T-cell (primary cell): ENCODE data around the gene SOX12. TPM values are rescaled to one million over a fixed set of nuclear protein-coding genes. Genes with fewer than 3 reads are reported as not detected.

Source experiments
- ATAC-seq, 4 experiments: fragments of 200-7000 bp in 3 of 4; fragments of 150-1000 bp in 1 of 4; cut with Tn5 transposase; replicated peaks in 1 of 4; 1 replicate in 3 of 4; 2 replicates in 1 of 4; pipeline ENCODE4 v1.10.0; 2021; ENCODE audit warnings: moderate library complexity in 3 of 4, mild to moderate bottlenecking in 2 of 4, moderate number of reproducible peaks in 1 of 4
- CTCF ChIA-PET, 2 donors: fragments of 300-600 bp; sonication (Branson Sonifier 250); formaldehyde crosslinking; loops; one replicate each; lab custom pipeline; 2022; ENCODE audit warnings: antibody characterized with exemption in 2 of 2; lab: Charles Lee
- POLR2A ChIA-PET, 2 donors: fragments of 300-600 bp; sonication (Branson Sonifier 250); formaldehyde crosslinking; loops; one replicate each; lab custom pipeline; 2022; ENCODE audit warnings: antibody characterized with exemption in 2 of 2; lab: Charles Lee
- DNase-seq, 35 experiments: peaks; one replicate each; pipeline versions ENCODE4 v3.0.0 to v3.0.0-alpha.2; 2013 to 2023
- H3K27ac ChIP-seq: one replicate; pipeline ENCODE4 v1.5.1; 2013; ENCODE audit warnings: low read length
- H3K27me3 ChIP-seq, 2 experiments: replicated peaks in 1 of 2; 1 replicate in 1 of 2; 2 replicates in 1 of 2; pipeline versions ENCODE4 v1.6.1 to v1.7.0; 2013; ENCODE audit warnings: low read length in 1 of 2, mixed read lengths in 1 of 2; ENCODE audit not compliant: control insufficient read depth in 2 of 2, insufficient read depth in 2 of 2; ENCODE audit errors: extremely low read depth in 1 of 2
- H3K36me3 ChIP-seq, 2 donors: 1 replicate in 1 of 2; 2 replicates in 1 of 2; pipeline versions ENCODE4 v1.6.1 to v1.7.0; 2013; ENCODE audit warnings: low read length in 1 of 2; ENCODE audit not compliant: control insufficient read depth in 2 of 2, insufficient read depth in 1 of 2; ENCODE audit errors: extremely low read depth in 1 of 2
- H3K4me1 ChIP-seq, 2 experiments: 1 replicate in 1 of 2; 2 replicates in 1 of 2; pipeline versions ENCODE4 v1.6.1 to v1.7.0; 2013; ENCODE audit warnings: low read length in 2 of 2, mixed read lengths in 1 of 2; ENCODE audit not compliant: insufficient read depth in 2 of 2, control insufficient read depth in 1 of 2; ENCODE audit errors: extremely low read depth in 1 of 2
- H3K4me3 ChIP-seq, 2 donors: 1 replicate in 1 of 2; 2 replicates in 1 of 2; pipeline versions ENCODE4 v1.5.1 to v1.7.0; 2013; ENCODE audit warnings: mild to moderate bottlenecking in 2 of 2, low read length in 1 of 2, moderate library complexity in 1 of 2; ENCODE audit not compliant: control insufficient read depth in 1 of 2; ENCODE audit errors: extremely low read depth in 1 of 2
- H3K9me3 ChIP-seq: 2 replicates; pipeline ENCODE4 v1.7.0; 2013
- H3K27ac Mint-ChIP-seq, 2 donors: one replicate each; pipeline ENCODE4 v1.8.0; 2020 to 2021; ENCODE audit warnings: mild to moderate bottlenecking in 2 of 2, mixed read lengths in 2 of 2
- H3K27me3 Mint-ChIP-seq, 2 donors: one replicate each; pipeline ENCODE4 v1.8.0; 2021 to 2022; ENCODE audit warnings: mixed read lengths in 2 of 2
- H3K36me3 Mint-ChIP-seq: one replicate; pipeline ENCODE4 v1.8.0; 2021; ENCODE audit warnings: mixed read lengths
- H3K4me1 Mint-ChIP-seq, 3 donors: one replicate each; pipeline ENCODE4 v1.8.0; 2020 to 2022; ENCODE audit warnings: mixed read lengths in 3 of 3, mild to moderate bottlenecking in 1 of 3
- H3K4me3 Mint-ChIP-seq, 3 donors: one replicate each; pipeline ENCODE4 v1.8.0; 2020 to 2022; ENCODE audit warnings: mild to moderate bottlenecking in 3 of 3, mixed read lengths in 3 of 3, moderate library complexity in 3 of 3
- H3K9me3 Mint-ChIP-seq, 3 donors: one replicate each; pipeline ENCODE4 v1.8.0; 2020 to 2022; ENCODE audit warnings: mixed read lengths in 3 of 3
- WGBS: methylation state at CpG from one replicate; pipeline ENCODE4 v1.1.5; 2013; ENCODE audit warnings: missing lambda C conversion rate; ENCODE audit not compliant: insufficient coverage; 5-methylcytosine and 5-hydroxymethylcytosine counted together
- total RNA-seq, 35 experiments: library from RNA in 6 of 35; stranded (reverse) in 6 of 35; fragments of 120-200 nt in 1 of 35; gene quantifications; one replicate each; pipeline versions ENCODE4 v1.2.1 to v1.2.4 and lab custom pipeline; 2013 to 2026

Gene SOX12
- total RNA-seq, 5 donors from 2014 or later (not counting 1 experiment from before 2014, with no cell fraction given), result 7.3 to 14.9 (median 11.4) TPM

DNA sequence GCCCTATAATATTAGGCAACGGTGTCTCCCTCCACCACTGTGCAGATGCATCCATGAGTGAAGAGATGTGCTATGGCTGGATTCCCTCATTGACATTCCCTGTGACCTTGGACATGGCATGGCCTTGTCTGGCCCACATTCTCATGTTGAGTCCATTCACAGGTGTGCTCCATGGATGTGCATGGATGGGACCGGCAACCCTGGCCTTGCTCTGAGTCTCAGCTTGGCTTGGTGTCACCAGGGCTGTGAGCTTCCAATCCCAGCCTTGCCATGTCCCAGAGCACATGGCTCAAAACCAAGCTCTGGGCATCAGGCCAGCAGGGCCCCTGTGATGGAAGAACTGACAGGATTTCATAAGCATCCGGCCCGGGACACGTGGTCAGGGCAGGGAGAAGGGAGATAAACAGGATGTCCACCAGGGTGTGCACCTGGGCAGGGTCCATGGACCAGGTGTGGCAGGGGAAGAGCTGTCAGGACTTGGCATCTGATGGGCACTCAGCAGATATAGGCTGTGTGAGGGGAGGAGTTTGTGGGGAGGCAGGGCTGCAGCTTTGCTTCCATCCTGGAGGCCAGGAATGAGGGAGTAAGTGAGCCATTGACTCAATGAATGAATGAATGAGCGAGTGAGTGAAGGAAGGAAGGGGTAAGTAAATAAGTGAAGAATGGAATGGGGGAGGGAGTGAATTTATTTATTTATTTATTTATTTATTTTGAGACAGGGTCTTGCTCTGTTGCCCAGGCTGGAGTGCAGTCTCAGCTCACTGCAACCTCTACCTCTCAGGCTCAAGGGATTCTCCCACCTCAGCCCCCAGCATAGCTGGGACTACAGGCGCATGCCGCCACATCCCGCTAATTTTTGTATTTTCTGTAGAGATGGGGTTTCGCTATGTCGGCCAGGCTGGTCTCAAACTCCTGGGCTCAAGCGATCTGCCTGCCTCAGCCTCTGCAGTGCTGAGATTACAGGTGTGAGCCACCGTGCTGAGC, 37.2 kb downstream of the SOX12 start:
- Mint-ChIP-seq H3K27me3 (peaks cover 0 to 4% of the 10 kb centered on the region in 2 donors), H3K4me1 (peaks cover 29 to 34% (median 29%) of the 10 kb centered on the region in 3 donors), H3K9me3 (no peaks in the 10 kb centered on the region), H3K27ac (peak overlapping the region in 1 of 2 donors; percentile 1), H3K4me3 (no peak overlapping the region), H3K36me3 (no peaks in the 10 kb centered on the region)
- WGBS, result 89% methylated on average over 6 of the region's 13 CpGs
- Histone ChIP-seq H3K9me3 (no peaks in the 10 kb centered on the region), H3K27me3 (peaks cover 0 to 2% of the 10 kb centered on the region in 2 experiments), H3K36me3 (no peaks in the 10 kb centered on the region), H3K27ac (no peak overlapping the region), H3K4me3 (no peak overlapping the region), H3K4me1 (peaks cover 4 to 18% of the 10 kb centered on the region in 2 experiments)
- peak in 5 of 35 experiments; percentile 6 to 21 (median 19) for DNase-seq
- ChIA-PET POLR2A (no interaction called here), CTCF (interaction anchor here in 1 of 2 donors (0.5 to 1.0 kb wide), 4 partner anchors 12 to 119 kb away, joined by 3 to 4 read pairs (median 3); no protein-coding TSS in a partner anchor)
- peak in 3 of 4 experiments; percentile 45 to 52 (median 48) for ATAC-seq

DNA sequence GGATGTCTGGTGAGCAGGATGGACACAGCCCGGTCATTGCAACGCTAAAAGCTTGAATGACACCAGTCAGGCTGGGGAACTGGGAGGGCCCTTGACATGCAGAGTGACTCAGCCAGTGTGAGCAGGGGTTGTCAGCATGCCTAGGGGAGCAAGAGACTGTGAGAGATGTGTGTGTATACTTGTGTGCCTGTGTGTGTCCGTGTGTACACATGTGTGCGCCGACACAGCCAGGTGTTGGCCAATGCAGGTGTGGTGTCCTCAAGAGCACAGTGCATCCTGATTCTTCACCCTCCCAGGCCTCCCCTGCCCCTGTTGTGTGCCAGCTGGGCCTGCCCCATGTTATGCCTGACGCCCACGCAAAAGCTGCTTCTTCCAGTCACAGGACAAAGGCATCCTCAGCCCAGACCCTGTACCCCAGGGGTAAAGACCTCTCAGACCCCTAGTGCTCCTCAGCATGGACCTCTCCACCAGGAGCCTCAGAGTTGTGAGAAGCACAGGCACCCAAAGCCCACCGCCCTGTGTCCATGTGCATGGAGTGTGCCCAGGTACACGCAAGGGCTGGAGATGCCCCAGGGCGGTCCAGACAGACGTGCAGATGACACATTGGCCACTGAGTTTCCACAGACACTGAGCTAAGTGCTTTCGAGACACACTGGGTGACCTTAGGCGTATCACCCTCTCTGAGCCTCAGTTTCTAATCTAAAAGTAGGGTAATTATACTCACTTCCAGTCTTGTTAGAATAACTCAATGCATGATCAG, 38.1 kb downstream of the SOX12 start:
- ChIA-PET POLR2A (no interaction called here), CTCF (no interaction called here)
- DNase-seq, result no peak
- no peaks in the 10 kb centered on the region for H3K9me3 ChIP-seq
- H3K4me3 Mint-ChIP-seq, result no peak overlapping the region
- peaks cover 29 to 37% (median 34%) of the 10 kb centered on the region in 3 donors for H3K4me1 Mint-ChIP-seq
- no peaks in the 10 kb centered on the region for H3K36me3 Mint-ChIP-seq
- ATAC-seq, result no peak
- H3K27me3 ChIP-seq, result peaks cover 0 to 2% of the 10 kb centered on the region in 2 experiments
- no peak overlapping the region for H3K27ac ChIP-seq
- 96% methylated on average over 7 of the region's 13 CpGs for WGBS
- no peaks in the 10 kb centered on the region for H3K36me3 ChIP-seq
- peaks cover 0 to 4% of the 10 kb centered on the region in 2 donors for H3K27me3 Mint-ChIP-seq
- H3K27ac Mint-ChIP-seq, result no peak overlapping the region
- no peaks in the 10 kb centered on the region for H3K9me3 Mint-ChIP-seq
- peaks cover 4 to 18% of the 10 kb centered on the region in 2 experiments for H3K4me1 ChIP-seq
- H3K4me3 ChIP-seq, result no peak overlapping the region

DNA sequence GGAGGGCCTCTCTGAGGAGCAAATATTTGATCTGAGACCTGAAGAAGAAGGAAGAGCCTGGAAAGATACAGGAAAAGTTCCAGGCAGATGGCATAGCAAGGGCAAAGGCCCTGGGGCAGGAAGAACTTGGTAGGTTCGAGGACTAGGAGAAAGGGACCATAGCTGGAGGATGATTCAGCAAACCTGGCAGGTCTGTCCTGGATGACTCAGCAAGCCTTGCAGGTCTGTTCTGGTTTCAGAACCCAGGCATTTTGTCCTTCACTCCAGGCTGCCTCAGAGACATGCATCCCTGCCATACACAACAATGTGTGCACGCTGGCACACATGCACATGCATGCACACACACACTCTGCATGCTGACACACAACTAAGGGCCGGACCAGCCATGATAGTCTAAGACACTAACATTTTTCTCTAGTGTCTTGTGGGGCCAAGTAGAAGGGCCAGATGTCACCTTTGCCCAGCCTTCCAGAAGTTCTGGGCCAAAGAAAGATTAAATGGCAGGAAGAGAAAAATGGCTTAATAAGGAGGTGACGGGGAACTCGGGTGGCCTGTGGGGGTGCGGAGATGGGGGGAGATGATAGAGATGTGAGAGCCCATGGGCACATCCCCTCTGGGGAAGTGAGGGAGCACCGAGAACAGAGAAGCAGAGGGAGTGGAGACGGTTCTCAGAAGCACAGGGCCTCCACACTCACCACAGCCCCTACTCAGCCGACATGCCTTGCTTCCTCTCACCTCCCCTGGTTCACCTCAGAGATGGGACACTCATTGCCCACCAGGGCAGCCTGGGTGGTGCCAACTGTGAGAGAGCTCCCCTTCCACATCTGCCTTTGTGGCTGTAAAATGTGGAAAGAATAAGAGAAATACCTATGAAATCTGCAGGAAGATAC, 39.8 kb downstream of the SOX12 start:
- ChIA-PET POLR2A (no interaction called here), CTCF (interaction anchor here (0.7 kb wide), 2 partner anchors 20 to 113 kb away, joined by 4 to 5 read pairs; no protein-coding TSS in a partner anchor)
- H3K4me1 Mint-ChIP-seq, result peaks cover 29 to 41% (median 36%) of the 10 kb centered on the region in 3 donors
- H3K36me3 ChIP-seq, result no peaks in the 10 kb centered on the region
- peaks cover 0 to 2% of the 10 kb centered on the region in 2 experiments for H3K27me3 ChIP-seq
- H3K27me3 Mint-ChIP-seq, result peaks cover 0 to 4% of the 10 kb centered on the region in 2 donors
- H3K36me3 Mint-ChIP-seq, result no peaks in the 10 kb centered on the region
- peaks cover 4 to 18% of the 10 kb centered on the region in 2 experiments for H3K4me1 ChIP-seq
- no peak overlapping the region for H3K4me3 ChIP-seq
- H3K27ac Mint-ChIP-seq, result peak overlapping the region; percentile 63 to 84
- H3K9me3 ChIP-seq, result no peaks in the 10 kb centered on the region
- DNase-seq, result no peak
- WGBS, result 87% methylated on average over 6 of the region's 9 CpGs
- H3K9me3 Mint-ChIP-seq, result no peaks in the 10 kb centered on the region
- peak in 2 of 4 experiments; percentile 39 to 47 for ATAC-seq
- no peak overlapping the region for H3K27ac ChIP-seq
- H3K4me3 Mint-ChIP-seq, result peak overlapping the region in 1 of 3 donors; percentile 54

DNA sequence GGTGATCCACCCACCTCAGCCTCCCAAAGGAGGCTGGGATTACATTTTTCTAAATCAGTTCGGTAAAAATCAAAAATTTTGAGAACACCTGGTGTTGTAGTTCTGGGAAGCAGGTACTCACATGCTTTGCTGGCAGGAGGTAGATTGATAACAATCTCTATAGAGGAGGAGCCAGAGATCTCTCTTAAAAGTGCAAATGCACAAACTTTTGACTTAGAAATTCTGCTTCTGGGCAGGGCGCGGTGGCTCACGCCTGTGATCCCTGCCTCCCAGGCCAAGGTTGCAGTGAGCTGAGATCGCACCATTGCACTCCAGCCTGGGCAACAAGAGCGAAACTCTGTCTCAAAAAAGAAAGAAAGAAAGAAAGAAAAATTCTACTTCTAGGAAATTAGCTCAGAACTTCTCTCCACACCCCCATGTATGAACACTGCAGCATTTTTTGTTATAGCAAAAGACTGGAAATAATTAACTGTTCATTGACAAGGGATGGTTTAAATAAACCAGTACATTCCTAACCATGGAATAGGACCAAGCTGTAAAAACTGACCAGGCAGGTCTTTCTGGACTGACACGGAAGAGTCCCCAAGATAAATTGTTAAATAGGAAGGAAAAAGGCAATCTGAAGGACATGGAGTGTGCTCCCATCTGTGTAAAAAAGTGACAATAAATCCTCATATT, 40.8 kb downstream of the SOX12 start:
- Histone ChIP-seq H3K36me3 (no peaks in the 10 kb centered on the region), H3K27me3 (peaks cover 0 to 2% of the 10 kb centered on the region in 2 experiments), H3K4me3 (no peak overlapping the region), H3K27ac (no peak overlapping the region), H3K9me3 (no peaks in the 10 kb centered on the region), H3K4me1 (peaks cover 4 to 18% of the 10 kb centered on the region in 2 experiments)
- ChIA-PET CTCF (interaction anchor here in 1 of 2 donors (0.7 kb wide), 1 partner anchor 19 kb away, joined by 4 read pairs; no protein-coding TSS in a partner anchor), POLR2A (no interaction called here)
- peaks cover 29 to 41% (median 36%) of the 10 kb centered on the region in 3 donors for H3K4me1 Mint-ChIP-seq
- peak overlapping the region in 2 of 3 donors; percentile 28 to 68 for H3K4me3 Mint-ChIP-seq
- DNase-seq (no peak), ATAC-seq (peak in 3 of 4 experiments; percentile 50 to 72 (median 64))
- no CpG with 5 or more reads among the region's 7 CpGs for WGBS
- peaks cover 0 to 4% of the 10 kb centered on the region in 2 donors for H3K27me3 Mint-ChIP-seq
- H3K36me3 Mint-ChIP-seq, result no peaks in the 10 kb centered on the region
- H3K27ac Mint-ChIP-seq, result peak overlapping the region; percentile 85
- no peaks in the 10 kb centered on the region for H3K9me3 Mint-ChIP-seq

DNA sequence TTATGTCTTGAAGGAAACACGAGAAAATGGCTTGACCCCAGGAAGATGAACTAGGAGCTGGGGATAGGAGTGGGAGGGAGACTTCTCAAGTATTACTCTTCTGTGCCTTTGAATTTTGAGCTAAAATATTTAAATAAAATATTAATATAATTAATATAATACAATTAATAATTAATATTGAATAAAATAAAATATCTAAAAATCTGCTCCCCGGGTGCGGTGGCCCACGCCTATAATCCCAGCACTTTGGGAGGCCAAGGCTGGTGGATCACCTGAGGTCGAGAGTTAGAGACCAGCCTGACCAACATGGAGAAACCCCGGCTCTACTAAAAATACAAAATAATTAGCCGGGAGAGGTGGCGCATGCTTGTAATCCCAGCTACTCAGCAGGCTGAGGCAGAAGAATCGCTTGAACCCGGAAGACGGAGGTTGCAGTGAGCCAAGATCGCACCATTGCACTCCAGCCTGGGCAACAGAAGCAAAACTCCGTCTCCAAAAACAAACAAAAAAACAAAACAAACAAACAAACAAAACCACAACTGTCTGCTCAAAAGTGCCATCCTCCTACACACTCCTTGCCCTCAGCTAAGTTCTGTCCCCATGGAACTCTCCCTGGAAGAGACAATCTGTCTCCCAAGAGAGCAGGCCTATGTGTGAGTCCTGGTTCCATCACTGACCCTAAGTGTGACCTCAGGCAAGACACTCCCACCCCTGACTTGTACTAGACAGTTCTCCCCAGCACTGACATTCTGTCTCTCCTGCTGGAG, 41.5 kb downstream of the SOX12 start:
- Histone ChIP-seq H3K4me1 (peaks cover 4 to 21% of the 10 kb centered on the region in 2 experiments), H3K9me3 (no peaks in the 10 kb centered on the region), H3K36me3 (no peaks in the 10 kb centered on the region), H3K4me3 (no peak overlapping the region), H3K27me3 (peaks cover 0 to 2% of the 10 kb centered on the region in 2 experiments), H3K27ac (no peak overlapping the region)
- ATAC-seq (no peak), DNase-seq (no peak)
- peak overlapping the region; percentile 85 for H3K27ac Mint-ChIP-seq
- H3K9me3 Mint-ChIP-seq, result no peaks in the 10 kb centered on the region
- 87% methylated on average over 3 of the region's 13 CpGs for WGBS
- H3K4me3 Mint-ChIP-seq, result no peak overlapping the region
- ChIA-PET POLR2A (no interaction called here), CTCF (no interaction called here)
- H3K36me3 Mint-ChIP-seq, result no peaks in the 10 kb centered on the region
- peaks cover 31 to 43% (median 41%) of the 10 kb centered on the region in 3 donors for H3K4me1 Mint-ChIP-seq
- peaks cover 0 to 4% of the 10 kb centered on the region in 2 donors for H3K27me3 Mint-ChIP-seq
